GM21423 (cell line): ENCODE results near the gene JAKMIP2.
"Not testable (repeated sequence)": the region's sequence is repeated elsewhere in the genome, so short reads cannot be mapped to it uniquely, and the experiment has no call there.

ENCODE experiments used
- ATAC-seq: cut with Tn5 transposase; IDR thresholded peaks from one replicate; pipeline ENCODE4 v1.9.1; 2021; ENCODE audit warnings: mild to moderate bottlenecking, moderate library complexity; ENCODE audit not compliant: unreplicated experiment

JAKMIP2 gene

DNA sequence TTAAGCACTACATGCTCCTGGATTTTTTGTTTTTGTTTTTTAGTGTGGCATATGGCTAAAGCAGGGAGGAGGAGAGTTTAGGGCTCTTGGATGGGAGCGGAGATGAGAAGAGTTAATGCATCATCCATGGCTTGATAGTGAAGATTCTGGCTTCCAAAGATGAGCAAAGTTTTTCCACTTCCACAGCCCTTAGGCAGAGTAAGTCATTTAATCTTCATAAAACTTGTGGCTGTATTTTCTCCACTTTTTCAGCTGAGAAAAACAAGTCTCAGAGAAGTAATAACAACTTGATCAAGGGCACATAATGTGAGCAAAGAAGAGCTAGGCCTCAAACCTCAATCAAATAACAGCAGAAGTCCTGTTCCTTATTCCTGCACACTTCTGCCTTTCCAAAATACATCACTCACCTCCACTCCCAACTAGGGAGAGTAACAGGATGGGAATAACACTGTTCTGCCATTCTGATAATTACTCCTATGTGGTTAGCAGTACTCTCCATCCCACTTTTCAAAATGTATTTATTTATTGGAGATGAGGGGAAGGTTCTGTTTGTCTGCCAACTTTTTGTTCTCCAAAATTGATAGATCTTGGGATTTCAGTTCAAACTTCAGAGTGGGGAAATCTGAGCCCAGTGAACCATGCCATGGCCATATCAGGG is 218.9 kb downstream of the JAKMIP2 start:
- ATAC-seq = no peak

DNA sequence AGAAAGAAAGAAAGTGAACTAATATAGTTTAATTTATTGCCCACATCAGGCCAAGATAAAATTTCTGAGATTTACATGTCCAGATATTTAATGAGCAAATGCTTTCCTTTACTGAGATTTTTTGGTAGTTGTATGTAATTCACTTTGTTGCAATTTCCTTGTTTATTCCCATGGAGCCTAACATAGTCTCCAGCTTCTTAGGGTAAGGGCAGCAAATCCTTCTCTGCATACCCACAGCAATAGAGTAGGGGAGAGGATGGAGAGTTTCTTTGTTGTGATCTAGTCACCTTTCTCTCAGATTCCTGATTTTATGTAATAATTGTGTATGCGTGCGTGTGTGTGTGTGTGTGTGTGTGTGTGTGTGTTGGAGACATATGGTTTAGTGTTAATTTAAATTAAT is 221.1 kb downstream of the JAKMIP2 start:
- ATAC-seq = no peak

DNA sequence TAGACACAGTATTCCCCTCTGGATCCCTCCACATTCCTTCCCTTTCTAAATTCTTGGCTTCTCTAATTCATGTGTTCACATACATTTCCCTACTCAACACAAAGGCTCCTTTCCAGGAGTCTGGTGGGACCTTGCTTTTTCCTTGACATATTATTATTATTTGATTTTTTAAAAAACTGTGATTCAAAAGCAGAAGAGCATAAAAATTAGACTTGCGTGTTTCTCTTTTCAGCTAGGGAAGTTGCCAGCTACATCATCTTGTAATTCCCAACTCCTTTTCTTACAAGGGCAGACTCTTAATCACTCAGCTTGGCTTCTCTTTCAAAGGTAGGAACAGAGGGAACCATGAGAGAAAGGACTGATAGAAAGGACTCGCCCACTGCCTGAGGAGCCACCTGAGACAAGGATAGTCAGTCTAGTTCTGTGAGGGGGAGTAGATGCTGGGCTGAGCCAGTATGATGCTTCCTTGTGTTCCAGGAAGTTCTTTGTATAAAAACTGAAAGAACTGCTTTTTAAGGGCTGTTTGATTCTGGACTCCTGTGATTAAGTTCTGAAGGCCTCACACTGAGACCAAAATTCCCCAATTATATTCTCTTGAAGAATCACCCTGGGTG is 221.7 kb downstream of the JAKMIP2 start:
- no peak for ATAC-seq

DNA sequence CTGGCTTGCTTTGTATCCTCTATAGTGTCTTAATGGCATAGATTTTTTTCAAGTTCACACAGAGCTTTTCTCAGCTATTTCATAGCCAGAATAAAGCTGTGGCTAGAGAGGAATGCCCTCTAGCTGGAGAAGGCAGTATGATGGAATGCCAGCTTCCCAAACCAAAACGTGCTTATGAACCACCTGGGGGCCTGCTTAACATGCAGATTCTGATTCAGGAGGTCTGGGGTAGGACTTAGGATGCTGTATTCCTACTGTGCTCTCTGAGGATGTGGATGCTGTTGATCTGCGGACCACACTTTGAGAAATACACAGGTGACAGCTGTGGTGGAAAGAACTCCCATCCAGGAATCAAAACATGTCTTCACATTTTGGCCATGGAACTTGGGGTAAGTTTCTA is 222.8 kb downstream of the JAKMIP2 start:
- ATAC-seq = no peak

DNA sequence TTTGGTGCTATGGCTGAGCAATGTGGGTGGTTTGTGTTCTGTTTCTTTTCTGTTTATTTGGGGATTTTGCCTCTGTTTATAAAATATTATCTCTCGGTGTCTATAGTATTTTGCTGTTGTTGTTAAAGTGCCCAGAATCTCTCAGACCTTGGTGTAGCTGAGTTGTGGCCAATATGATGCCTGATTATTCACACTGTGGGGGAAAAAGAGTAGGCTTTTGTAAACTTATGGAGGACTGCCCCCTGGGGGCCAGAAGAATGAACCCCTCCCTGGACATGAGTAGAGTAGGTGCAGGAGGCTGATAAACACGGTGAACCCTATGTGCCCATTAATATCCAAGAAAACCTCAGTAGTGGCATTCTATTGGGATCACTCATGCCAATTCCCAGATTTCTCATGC is 223.7 kb downstream of the JAKMIP2 start:
- ATAC-seq = no peak

DNA sequence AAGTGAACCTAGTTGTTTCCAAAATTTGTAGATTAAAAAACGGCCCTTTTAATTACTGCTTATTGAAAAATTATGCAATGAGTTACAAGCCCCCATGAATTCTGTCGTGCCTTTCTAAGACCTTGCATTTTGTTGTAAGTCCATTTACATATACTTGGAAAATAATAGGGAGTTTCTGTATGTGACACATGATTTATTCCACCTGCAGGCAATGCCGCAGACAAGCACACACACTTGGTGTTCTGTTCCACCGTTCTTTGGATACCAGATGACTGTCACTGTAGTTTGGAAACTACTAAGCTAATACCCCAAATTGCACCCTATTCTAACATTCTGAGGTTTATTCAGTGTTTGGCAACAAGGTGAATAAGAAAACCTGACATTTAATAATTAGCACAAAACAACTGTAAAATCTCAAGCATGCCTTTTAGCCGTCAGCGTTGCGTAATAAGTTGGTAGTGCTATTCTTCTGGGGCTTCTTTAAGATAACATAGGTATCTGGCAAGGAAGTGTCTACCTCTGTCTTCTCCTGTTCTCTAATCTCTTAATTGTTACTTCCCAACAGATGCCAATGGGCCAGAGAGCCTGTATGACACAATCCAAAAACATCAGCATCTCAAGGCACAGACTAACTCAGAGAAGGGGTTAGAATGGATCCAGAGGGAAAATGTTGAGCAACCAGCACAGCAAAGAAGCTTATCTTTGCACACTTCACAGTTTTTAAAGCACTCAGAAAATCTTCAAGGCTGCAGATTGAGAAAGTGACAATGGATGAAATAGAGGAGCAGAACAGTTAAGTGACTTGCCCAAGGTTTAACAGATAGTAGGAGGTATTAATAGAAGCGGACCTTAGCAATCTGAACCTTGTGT is 224.4 kb downstream of the JAKMIP2 start:
- no peak for ATAC-seq

DNA sequence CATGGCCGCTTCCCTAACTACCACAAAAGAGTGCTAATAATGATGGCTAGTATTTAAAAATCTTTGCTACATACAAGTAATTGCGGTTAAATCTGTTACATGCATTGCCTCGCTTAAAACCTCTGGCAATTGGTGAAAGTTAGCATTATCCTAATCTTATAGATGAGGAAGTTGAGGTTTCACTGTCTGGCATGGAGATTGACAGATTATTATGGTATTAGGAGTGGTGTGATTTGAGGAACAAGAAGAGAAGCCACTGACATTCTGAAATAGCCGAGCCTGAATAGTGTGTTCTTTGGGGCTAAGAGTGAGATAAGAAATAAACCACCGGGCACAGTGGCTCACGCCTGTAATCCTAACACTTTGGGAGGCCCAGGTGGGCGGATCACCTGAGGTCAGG is 227.4 kb downstream of the JAKMIP2 start:
- ATAC-seq = no peak

DNA sequence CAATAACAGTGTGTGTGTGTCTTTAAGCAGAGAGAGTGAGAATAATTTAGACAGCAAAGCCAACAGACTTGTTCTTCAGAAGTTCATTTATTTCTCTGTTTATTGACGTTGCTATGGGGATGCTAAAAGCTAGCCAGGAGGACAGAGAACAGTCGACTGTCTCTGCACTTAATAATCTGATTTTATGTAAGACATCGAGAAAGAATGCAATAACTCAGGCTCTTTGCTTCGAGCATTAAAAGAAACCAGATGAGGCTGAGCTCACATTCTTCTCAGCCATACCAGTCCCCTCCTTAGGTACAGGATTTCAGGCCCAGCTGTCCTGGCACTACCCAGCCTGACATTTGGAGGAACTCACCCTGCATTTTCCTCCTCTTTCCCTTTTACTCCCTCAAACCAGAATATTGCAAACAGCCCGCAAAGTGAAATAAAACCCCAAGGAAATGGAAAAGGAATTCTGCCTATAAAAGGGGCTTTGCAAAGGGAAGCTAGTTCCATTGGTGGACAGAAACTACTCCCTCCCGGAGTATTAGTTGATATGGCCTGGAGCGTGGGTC is 228.2 kb downstream of the JAKMIP2 start:
- no peak for ATAC-seq

DNA sequence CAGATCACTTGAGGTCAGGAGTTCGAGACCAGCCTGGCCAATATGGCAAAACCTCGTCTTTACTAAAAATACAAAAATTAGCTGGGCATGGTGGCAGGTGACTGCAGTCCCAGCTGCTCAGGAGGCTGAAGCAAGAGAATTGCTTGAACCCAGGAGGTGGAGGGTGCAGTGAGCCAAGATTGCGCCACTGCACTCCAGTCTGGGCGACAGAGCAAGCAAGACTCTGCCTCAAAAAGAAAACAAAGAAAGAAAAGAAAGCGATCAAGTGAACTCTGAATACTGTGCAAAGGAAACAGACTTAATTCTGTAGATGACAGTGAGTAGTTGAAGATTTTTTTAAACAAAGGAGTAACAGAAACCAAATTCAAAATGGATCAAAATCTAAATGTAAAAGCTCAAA is 228.7 kb downstream of the JAKMIP2 start:
- not testable (repeated sequence) for ATAC-seq

DNA sequence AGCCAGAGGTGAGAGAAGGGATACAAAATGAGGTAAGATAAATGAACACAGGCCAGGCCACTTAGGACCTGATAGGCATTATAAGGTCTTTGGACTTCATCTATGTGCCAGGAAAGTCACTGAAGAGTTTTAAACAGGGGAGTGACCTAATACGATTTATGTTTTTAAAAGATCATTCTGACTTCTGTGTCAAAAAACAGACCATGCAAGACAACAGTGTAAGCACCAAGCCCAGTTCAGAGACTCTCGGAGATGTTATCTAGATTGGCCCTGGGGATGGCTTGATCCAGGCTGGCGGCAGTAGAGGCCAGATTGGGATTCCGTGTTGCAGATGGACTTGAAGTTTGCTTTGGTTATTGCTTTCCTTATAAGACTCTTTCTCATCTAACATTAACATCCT is 229.6 kb downstream of the JAKMIP2 start:
- no peak for ATAC-seq

DNA sequence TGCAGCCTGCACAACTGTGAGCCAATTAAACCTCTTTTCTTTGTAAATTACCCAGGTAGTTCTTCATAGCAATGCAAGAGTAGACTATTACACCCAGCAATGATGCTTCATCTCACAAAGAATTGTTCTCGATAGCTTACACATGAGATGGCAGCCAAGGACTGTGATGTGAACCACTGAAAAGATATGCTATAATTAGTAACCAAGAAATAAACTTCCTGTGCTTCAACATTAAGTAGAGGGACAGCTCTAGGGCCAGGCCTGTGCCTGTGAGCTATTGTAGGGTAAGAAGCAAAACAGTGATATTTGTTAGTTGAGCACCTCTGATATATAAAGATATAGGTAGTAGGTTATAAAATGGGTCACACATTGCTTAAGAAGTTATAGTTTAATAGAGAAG is 230.9 kb downstream of the JAKMIP2 start:
- no peak for ATAC-seq

DNA sequence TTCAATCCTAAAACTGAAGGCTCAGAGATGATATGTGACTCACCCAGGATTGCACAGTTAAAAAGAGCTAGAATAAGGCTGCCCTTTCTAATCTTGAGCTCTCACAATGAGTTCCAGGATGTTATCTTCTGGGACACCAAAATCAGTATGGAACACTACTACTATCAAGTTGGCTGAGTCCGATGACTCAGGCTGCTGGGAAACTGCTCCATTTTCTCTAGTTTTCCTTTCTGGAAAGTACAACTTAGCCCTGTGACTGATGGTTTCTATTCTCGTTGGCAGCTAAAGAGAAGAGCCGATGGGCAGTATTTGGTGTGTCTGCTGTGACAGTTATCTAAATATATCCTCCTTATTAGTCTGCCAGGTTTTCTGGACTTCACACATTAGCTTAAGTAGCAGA is 234.8 kb downstream of the JAKMIP2 start:
- ATAC-seq = no peak

DNA sequence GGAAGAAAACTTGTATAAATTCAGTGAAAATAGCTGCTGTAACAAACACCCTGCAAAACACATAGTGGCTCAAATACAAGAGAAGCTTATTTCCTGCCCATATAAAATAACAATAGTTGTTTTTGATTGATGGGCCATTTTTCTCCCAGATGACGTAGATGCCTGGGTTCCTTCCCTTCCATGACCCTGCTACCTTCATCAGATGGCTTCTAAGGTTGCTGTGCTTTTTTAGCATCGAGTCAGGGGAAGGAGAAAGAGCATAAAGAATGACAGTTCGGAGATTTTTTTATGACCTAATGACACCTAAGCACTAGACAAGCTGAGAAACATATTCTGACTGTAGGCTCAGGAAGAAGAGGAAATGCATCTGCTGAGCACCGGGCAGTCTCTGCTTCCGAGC is 238.0 kb downstream of the JAKMIP2 start:
- no peak for ATAC-seq

DNA sequence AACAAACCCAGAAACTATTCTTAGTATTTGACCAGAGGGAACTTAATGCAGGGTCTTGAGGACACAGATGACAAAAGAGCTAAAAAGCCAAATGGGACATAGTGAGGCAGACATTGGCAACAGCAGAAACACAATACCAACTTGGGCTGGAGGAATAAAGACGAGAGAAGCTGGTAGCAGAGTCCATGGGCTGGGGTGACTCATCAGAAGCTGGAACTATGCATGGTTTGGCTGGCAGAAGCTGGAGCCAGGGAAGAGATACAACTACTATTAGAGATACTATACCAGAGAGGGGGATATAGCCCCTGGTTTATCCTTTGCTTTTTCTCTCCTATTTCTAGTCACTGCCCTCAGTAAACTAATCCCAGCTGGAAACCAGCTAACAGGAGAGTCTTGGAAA is 243.5 kb downstream of the JAKMIP2 start:
- ATAC-seq = no peak

DNA sequence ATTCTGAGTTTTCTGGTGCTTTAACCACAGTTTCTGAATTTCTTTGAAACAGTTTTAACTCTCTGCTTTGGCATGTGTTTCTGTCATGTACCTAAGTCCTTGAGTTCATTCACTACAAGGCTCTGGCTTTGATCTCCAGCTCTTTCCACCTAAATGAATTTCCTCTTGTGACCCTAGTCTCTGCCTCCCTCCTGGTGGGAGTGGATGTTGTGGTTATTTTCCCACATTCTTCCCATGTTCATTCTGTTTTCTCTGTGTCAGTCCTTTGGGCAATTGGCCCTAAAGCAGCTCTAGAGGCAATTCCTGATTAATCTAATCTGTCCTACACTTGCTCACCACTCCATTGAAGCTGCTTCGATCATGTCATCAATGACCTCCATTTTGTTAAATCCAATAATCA is 244.3 kb downstream of the JAKMIP2 start:
- no peak for ATAC-seq
